IMR-90 (cell line): ENCODE measurements around the gene SRRM1. TPM values are rescaled to one million over a fixed set of nuclear protein-coding genes. Genes with fewer than 3 reads are reported as not detected.
A peak's percentile ranks its signal among the peaks of the same experiment; 100 is the strongest.

ENCODE experiments used
- ATAC-seq: fragments of 200-7000 bp; cut with Tn5 transposase; 2 replicates; pipeline ENCODE4 v1.9.1; 2020; ENCODE audit warnings: low read depth, mild to moderate bottlenecking, moderate library complexity
- BruUV-seq: library from RNA; stranded (reverse); fragments of 400-500 nt; replicated peaks from 2 replicates; lab custom pipeline; 2021; lab: Mats Ljungman, UMichigan
- CTCF ChIA-PET: fragments of 300-600 bp; formaldehyde crosslinking; extraction: SDS; loops from one replicate; lab custom pipeline; 2021; ENCODE audit warnings: antibody characterized with exemption; lab: Yijun Ruan, JAX
- POLR2A ChIA-PET: fragments of 300-600 bp; sonication (Branson Sonifier 250); formaldehyde crosslinking; loops from one replicate; lab custom pipeline; 2022; ENCODE audit warnings: antibody characterized with exemption; ENCODE audit not compliant: unreplicated experiment; lab: Charles Lee
- DNase-seq: peaks from one replicate; pipeline ENCODE4 v3.0.0; 2013
- H2AFZ ChIP-seq: replicated peaks from 2 replicates; pipeline ENCODE3; 2013; ENCODE audit warnings: low read length, mild to moderate bottlenecking; ENCODE audit not compliant: poor library complexity
- H2AK5ac ChIP-seq: 2 replicates; pipeline ENCODE4 v1.6.1; 2013; ENCODE audit warnings: low read depth, low read length, inconsistent platforms
- H2AK9ac ChIP-seq: replicated peaks from 2 replicates; pipeline ENCODE3; 2013; ENCODE audit warnings: mild to moderate bottlenecking, low read depth, low read length, moderate library complexity; ENCODE audit not compliant: poor library complexity
- H2BK120ac ChIP-seq: 2 replicates; pipeline ENCODE4 v1.6.1; 2013; ENCODE audit warnings: low read depth, low read length, inconsistent platforms
- H2BK15ac ChIP-seq: 3 replicates; pipeline ENCODE4 v1.6.1; 2013; ENCODE audit warnings: low read depth, low read length, inconsistent platforms
- H2BK20ac ChIP-seq: 2 replicates; pipeline ENCODE4 v1.6.1; 2013; ENCODE audit warnings: low read depth, mild to moderate bottlenecking, inconsistent platforms, low read length, moderate library complexity
- H2BK5ac ChIP-seq: 2 replicates; pipeline ENCODE4 v1.6.1; 2013; ENCODE audit warnings: mild to moderate bottlenecking, low read depth, low read length, inconsistent platforms; ENCODE audit not compliant: poor library complexity, severe bottlenecking
- H3K14ac ChIP-seq: replicated peaks from 2 replicates; pipeline ENCODE4 v1.6.1; 2013; ENCODE audit warnings: low read depth, low read length, inconsistent platforms
- H3K18ac ChIP-seq: 2 replicates; pipeline ENCODE4 v1.6.1; 2013; ENCODE audit warnings: low read depth, low read length, control low read depth
- H3K23ac ChIP-seq: 2 replicates; pipeline ENCODE4 v1.6.1; 2013; ENCODE audit warnings: low read depth, low read length, inconsistent platforms
- H3K27ac ChIP-seq: 2 replicates; pipeline ENCODE4 v1.5.1; 2013; ENCODE audit warnings: mild to moderate bottlenecking, control low read depth, low read length; ENCODE audit not compliant: insufficient read depth
- H3K27me3 ChIP-seq: 2 replicates; pipeline ENCODE4 v1.6.1; 2013; ENCODE audit warnings: low read length; ENCODE audit not compliant: control insufficient read depth, insufficient read depth
- H3K36me3 ChIP-seq: 2 replicates; pipeline ENCODE4 v1.6.1; 2013; ENCODE audit warnings: low read length, mixed read lengths; ENCODE audit not compliant: control insufficient read depth, insufficient read depth
- H3K4ac ChIP-seq: 2 replicates; pipeline ENCODE4 v1.6.1; 2013; ENCODE audit warnings: low read depth, low read length, inconsistent platforms
- H3K4me1 ChIP-seq: 2 replicates; pipeline ENCODE4 v1.6.1; 2013; ENCODE audit warnings: low read length, mixed read lengths; ENCODE audit not compliant: control insufficient read depth, insufficient read depth
- H3K4me2 ChIP-seq: 2 replicates; pipeline ENCODE4 v1.6.1; 2013; ENCODE audit warnings: low read depth, mild to moderate bottlenecking, control low read depth, low read length, moderate library complexity
- H3K4me3 ChIP-seq: 2 replicates; pipeline ENCODE4 v1.5.1; 2013; ENCODE audit warnings: low read depth, mild to moderate bottlenecking, control low read depth, low read length, moderate library complexity; ENCODE audit not compliant: insufficient read depth
- H3K56ac ChIP-seq: 2 replicates; pipeline ENCODE4 v1.6.1; 2013; ENCODE audit warnings: low read length, inconsistent platforms; ENCODE audit not compliant: insufficient read depth; ENCODE audit errors: extremely low read depth
- H3K79me1 ChIP-seq, 2 experiments: 2 replicates each; pipeline ENCODE4 v1.6.1; 2013; ENCODE audit warnings: low read length in 2 of 2, inconsistent platforms in 1 of 2, low read depth in 1 of 2
- H3K9ac ChIP-seq: 2 replicates; pipeline ENCODE4 v1.6.1; 2013; ENCODE audit warnings: low read depth, low read length, control low read depth
- H3K9me1 ChIP-seq: 2 replicates; pipeline ENCODE4 v1.6.1; 2013; ENCODE audit warnings: low read length, inconsistent platforms; ENCODE audit not compliant: insufficient read depth
- H3K9me3 ChIP-seq: 2 replicates; pipeline ENCODE4 v1.6.1; 2013; ENCODE audit warnings: low read length; ENCODE audit not compliant: control insufficient read depth, insufficient read depth
- H4K20me1 ChIP-seq: 2 replicates; pipeline ENCODE4 v1.6.1; 2013; ENCODE audit warnings: low read length, inconsistent platforms; ENCODE audit not compliant: insufficient read depth
- H4K5ac ChIP-seq: 2 replicates; pipeline ENCODE4 v1.6.1; 2013; ENCODE audit warnings: mild to moderate bottlenecking, low read depth, low read length, control low read depth
- H4K8ac ChIP-seq, 2 experiments: 2 replicates each; pipeline ENCODE4 v1.6.1; 2013; ENCODE audit warnings: low read depth in 2 of 2, low read length in 2 of 2, control low read depth in 1 of 2, inconsistent platforms in 1 of 2
- H4K91ac ChIP-seq: 2 replicates; pipeline ENCODE4 v1.6.1; 2013; ENCODE audit warnings: low read depth, low read length, inconsistent platforms; ENCODE audit not compliant: insufficient read depth
- BHLHE40 ChIP-seq: fragments of 150-350 bp; IDR thresholded peaks from 2 replicates; pipeline ENCODE4 v1.6.1; 2016; ENCODE audit warnings: mild to moderate bottlenecking, low read depth, low read length
- CEBPB ChIP-seq: IDR thresholded peaks from 2 replicates; pipeline ENCODE4 v1.6.1; 2012; ENCODE audit warnings: low read depth, low read length, improper control_type of control experiment
- CHD1 ChIP-seq: IDR thresholded peaks from 2 replicates; pipeline ENCODE4 v1.6.1; 2012; ENCODE audit warnings: low read depth, low read length, improper control_type of control experiment
- CTCF ChIP-seq: conservative IDR thresholded peaks from 2 replicates; pipeline ENCODE4 v1.5.1; 2012; ENCODE audit warnings: mild to moderate bottlenecking, low read depth, low read length, improper control_type of control experiment
- FOS ChIP-seq: fragments of 150-350 bp; IDR thresholded peaks from 2 replicates; pipeline ENCODE4 v1.6.1; 2016; ENCODE audit warnings: low read depth, low read length
- MAFK ChIP-seq: IDR thresholded peaks from 2 replicates; pipeline ENCODE4 v1.6.1; 2012; ENCODE audit warnings: low read depth, low read length, improper control_type of control experiment
- MAZ ChIP-seq: IDR thresholded peaks from 2 replicates; pipeline ENCODE4 v1.6.1; 2012; ENCODE audit warnings: low read depth, mild to moderate bottlenecking, low read length, improper control_type of control experiment, moderate library complexity, borderline replicate concordance
- MXI1 ChIP-seq: IDR thresholded peaks from 2 replicates; pipeline ENCODE4 v1.6.1; 2012; ENCODE audit warnings: low read depth, mild to moderate bottlenecking, low read length, moderate library complexity, borderline replicate concordance
- NFE2L2 ChIP-seq: fragments of 150-350 bp; IDR thresholded peaks from 2 replicates; pipeline ENCODE4 v1.6.1; 2016; ENCODE audit warnings: low read depth, mild to moderate bottlenecking, low read length
- POLR2A ChIP-seq: IDR thresholded peaks from 2 replicates; pipeline ENCODE4 v1.6.1; 2012; ENCODE audit warnings: mild to moderate bottlenecking, low read depth, low read length
- RAD21 ChIP-seq: IDR thresholded peaks from 2 replicates; pipeline ENCODE4 v1.6.1; 2012; ENCODE audit warnings: low read length, improper control_type of control experiment
- RCOR1 ChIP-seq: IDR thresholded peaks from 2 replicates; pipeline ENCODE4 v1.6.1; 2012; ENCODE audit warnings: mild to moderate bottlenecking, low read length, improper control_type of control experiment; ENCODE audit not compliant: insufficient replicate concordance
- RFX5 ChIP-seq: IDR thresholded peaks from 2 replicates; pipeline ENCODE4 v1.8.0; 2012; ENCODE audit warnings: low read depth, mild to moderate bottlenecking, low read length, moderate library complexity
- SMC3 ChIP-seq: fragments of 150-350 bp; IDR thresholded peaks from 2 replicates; pipeline ENCODE4 v1.6.1; 2016; ENCODE audit warnings: low read depth, mild to moderate bottlenecking, antibody characterized with exemption, low read length, moderate library complexity
- USF2 ChIP-seq: fragments of 150-350 bp; IDR thresholded peaks from 2 replicates; pipeline ENCODE4 v1.6.1; 2017; ENCODE audit warnings: mild to moderate bottlenecking, antibody characterized with exemption, low read length, low read depth
- WGBS, 2 experiments: methylation state at CpG; one replicate each; pipeline versions ENCODE4 v1.1.5 to v1.1.7; 2013; ENCODE audit warnings: missing lambda C conversion rate in 2 of 2; ENCODE audit not compliant: insufficient read length in 1 of 2; ENCODE audit errors: extremely low coverage in 2 of 2; 5-methylcytosine and 5-hydroxymethylcytosine counted together
- dilution Hi-C: fragments of 300-500 bp; cut with HindIII; formaldehyde crosslinking; loops from one replicate; pipeline ENCODE4 v1.14.3; 2018; ENCODE audit warnings: low sequenced_read_pairs; ENCODE audit not compliant: unreplicated experiment
- in situ Hi-C: fragments of 300-500 bp; cut with MboI; formaldehyde crosslinking; loops from 3 replicates; pipeline ENCODE4 v1.14.3; 2019; ENCODE audit warnings: low sequenced_read_pairs, inconsistent platforms, mixed read lengths
- intact Hi-C: fragments of 100-400 bp; cut with micrococcal nuclease; formaldehyde crosslinking; loops from 2 replicates; pipeline ENCODE4 v1.10.0; 2022
- polyA plus RNA-seq, 3 experiments: library from polyadenylated mRNA; depleted of rRNA; stranded (reverse); fragments of >200 nt; gene quantifications; 2 replicates each; pipeline ENCODE4 v1.2.3, GENCODE V29; 2012; ENCODE audit warnings: low replicate concordance in 1 of 3
- total RNA-seq: library from RNA; depleted of rRNA; stranded (reverse); fragments of >200 nt; gene quantifications from 2 replicates; pipeline ENCODE4 v1.2.3, GENCODE V29; 2012
- TF ChIP-seq, protein P1 (sequence below): fragments of 150-350 bp; IDR thresholded peaks from 2 replicates; pipeline ENCODE4 v1.6.1; 2016; ENCODE audit warnings: low read depth, mild to moderate bottlenecking, low read length, moderate library complexity, borderline replicate concordance

The SRRM1 gene
- total and polyA plus RNA-seq, 2 of the 4 experiments (the other 2 are of a cell fraction) = 13.6 to 94.1 TPM

- H2BK5ac ChIP-seq = no peak overlapping the region
- H3K79me1 ChIP-seq = peaks cover 0 to 35% of the 10 kb centered on the region in 2 experiments; a peak in 2 of 4 replicates
- H2BK15ac ChIP-seq = peak overlapping the region; percentile 20; the same call in 2 of the 3 replicates
- no peaks in the 10 kb centered on the region for H4K20me1 ChIP-seq
- H2AK5ac ChIP-seq = peak overlapping the region; percentile 50
- intact Hi-C loops (no loop called here), dilution Hi-C loops (no loop called here), in situ Hi-C loops (no loop called here)
- DNase-seq = no peak
- no peak overlapping the region for H3K27ac ChIP-seq
- H2AK9ac ChIP-seq = no peak overlapping the region
- H3K18ac ChIP-seq = no peak overlapping the region
- no peak overlapping the region for H3K14ac ChIP-seq
- H4K5ac ChIP-seq = no peak overlapping the region
- 0 out of 2 replicates have a peak overlapping the region, but pooled peaks have one; percentile 26 for H2BK20ac ChIP-seq
- POLR2A ChIA-PET = no interaction called here
- CTCF ChIA-PET = no interaction called here
- H3K56ac ChIP-seq = no peak overlapping the region
- no peak for ATAC-seq
- WGBS, 2 experiments = no CpG with 5 or more reads among the region's 4 CpGs
- H3K9me1 ChIP-seq = peaks cover 30% of the 10 kb centered on the region
- no peak overlapping the region for H3K4me2 ChIP-seq
- no TSS peak for BruUV-seq
- no peak overlapping the region for H2AFZ ChIP-seq
- no peak overlapping the region for H4K8ac ChIP-seq
- peak overlapping the region; percentile 34; the same call in 1 of the 2 replicates for H2BK120ac ChIP-seq
- H3K4ac ChIP-seq = no peak overlapping the region; the same call in none of the 2 replicates
- no peak overlapping the region for H3K4me3 ChIP-seq
- no peaks in the 10 kb centered on the region for H3K36me3 ChIP-seq
- peaks cover 21% of the 10 kb centered on the region for H3K4me1 ChIP-seq
- H3K23ac ChIP-seq = no peak overlapping the region
- H3K9ac ChIP-seq = no peak overlapping the region
- peak overlapping the region; percentile 42; the same call in 1 of the 2 replicates for H4K91ac ChIP-seq
- TF ChIP-seq CTCF = no peak
- no peak for TF ChIP-seq RCOR1
- no peak for TF ChIP-seq CHD1
- no peak for TF ChIP-seq POLR2A
- no peak for TF ChIP-seq USF2
- TF ChIP-seq RFX5 = no peak
- no peak for TF ChIP-seq NFE2L2
- TF ChIP-seq CEBPB = no peak
- no peak for TF ChIP-seq BHLHE40
- TF ChIP-seq MAFK = no peak
- no peak for TF ChIP-seq MAZ
- no peak for TF ChIP-seq SMC3
- no peak for TF ChIP-seq RAD21
- TF ChIP-seq FOS = no peak
- TF ChIP-seq, protein P1, sequence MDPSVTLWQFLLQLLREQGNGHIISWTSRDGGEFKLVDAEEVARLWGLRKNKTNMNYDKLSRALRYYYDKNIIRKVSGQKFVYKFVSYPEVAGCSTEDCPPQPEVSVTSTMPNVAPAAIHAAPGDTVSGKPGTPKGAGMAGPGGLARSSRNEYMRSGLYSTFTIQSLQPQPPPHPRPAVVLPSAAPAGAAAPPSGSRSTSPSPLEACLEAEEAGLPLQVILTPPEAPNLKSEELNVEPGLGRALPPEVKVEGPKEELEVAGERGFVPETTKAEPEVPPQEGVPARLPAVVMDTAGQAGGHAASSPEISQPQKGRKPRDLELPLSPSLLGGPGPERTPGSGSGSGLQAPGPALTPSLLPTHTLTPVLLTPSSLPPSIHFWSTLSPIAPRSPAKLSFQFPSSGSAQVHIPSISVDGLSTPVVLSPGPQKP = no peak
- no peak for TF ChIP-seq MXI1
- no peaks in the 10 kb centered on the region for H3K9me3 ChIP-seq
- H3K27me3 ChIP-seq = no peaks in the 10 kb centered on the region
These were observed 68.2 kb downstream of the SRRM1 start for GRCh38 chr1:24711329-24711728.
